H1 (cell line): ENCODE measurements around the gene SELENOO.

Experiments
- BRCA1 ChIP-seq: IDR thresholded peaks from 2 replicates; pipeline ENCODE4 v1.6.1; 2012; ENCODE audit warnings: low read depth, low read length, improper control_type of control experiment
- CREB1 ChIP-seq: IDR thresholded peaks from 2 replicates; pipeline ENCODE4 v1.6.1; 2012; ENCODE audit warnings: inconsistent platforms
- CTCF ChIP-seq, 3 experiments: IDR thresholded peaks; 1 replicate in 2 of 3; 2 replicates in 1 of 3; pipeline versions ENCODE4 v1.5.1 to v1.6.1; 2011; ENCODE audit warnings: low read length in 3 of 3, mild to moderate bottlenecking in 3 of 3, inconsistent platforms in 2 of 3, low read depth in 1 of 3, moderate library complexity in 1 of 3; ENCODE audit not compliant: insufficient read depth in 1 of 3; ENCODE audit errors: control extremely low read depth in 1 of 3
- HDAC6 ChIP-seq: IDR thresholded peaks from one replicate; pipeline ENCODE4 v1.7.1; 2012; ENCODE audit warnings: low read depth, mild to moderate bottlenecking, inconsistent platforms, low read length, moderate library complexity
- POLR2A ChIP-seq, 2 experiments: IDR thresholded peaks; 1 replicate in 1 of 2; 2 replicates in 1 of 2; pipeline ENCODE4 v1.6.1; 2011; ENCODE audit warnings: low read depth in 2 of 2, low read length in 2 of 2, mild to moderate bottlenecking in 2 of 2; ENCODE audit errors: control extremely low read depth in 1 of 2

GRCh38 chr22:50260434-50260800 is 59.6 kb downstream of the SELENOO start:
- TF ChIP-seq CREB1 (no peak), BRCA1 (no peak), POLR2A (IDR thresholded peaks at IDR 0.05; ENCODE audit: control extremely low read depth in 1 of 2, low read depth in 2 of 2, low read length in 2 of 2) (0 out of 3 replicates have a peak, but pooled peaks of 1 of the 2 experiments have one; percentile 6), HDAC6 (no peak), CTCF (IDR thresholded peaks at IDR 0.05; ENCODE audit: control extremely low read depth in 1 of 3, insufficient read depth in 1 of 3, low read depth in 1 of 3, low read length in 3 of 3) (no peak)
